H9 (cell line): ENCODE measurements around the gene SCRN1. TPM values are rescaled to one million over a fixed set of nuclear protein-coding genes. Genes with fewer than 3 reads are reported as not detected.

Source experiments
- DNase-seq: peaks from one replicate; pipeline ENCODE4 v3.0.0-alpha.2; 2017
- H2AFZ ChIP-seq: one replicate; pipeline ENCODE4 v1.6.1; 2013; ENCODE audit warnings: mild to moderate bottlenecking, low read length, control low read depth, moderate library complexity
- H2AK5ac ChIP-seq: 2 replicates; pipeline ENCODE4 v1.6.1; 2013; ENCODE audit warnings: low read length, control low read depth, mixed read lengths; ENCODE audit not compliant: insufficient read length
- H2BK120ac ChIP-seq: one replicate; pipeline ENCODE4 v1.6.1; 2013; ENCODE audit warnings: low read depth, mild to moderate bottlenecking, low read length, control low read depth, inconsistent platforms; ENCODE audit not compliant: poor library complexity, severe bottlenecking
- H2BK12ac ChIP-seq: 2 replicates; pipeline ENCODE4 v1.6.1; 2013; ENCODE audit warnings: low read length, control low read depth, mixed read lengths, low read depth; ENCODE audit not compliant: insufficient read length
- H2BK15ac ChIP-seq: 2 replicates; pipeline ENCODE4 v1.6.1; 2013; ENCODE audit warnings: low read depth, low read length, control low read depth
- H2BK20ac ChIP-seq: one replicate; pipeline ENCODE4 v1.6.1; 2013; ENCODE audit warnings: low read depth, mild to moderate bottlenecking, low read length, control low read depth, inconsistent platforms; ENCODE audit not compliant: poor library complexity, severe bottlenecking
- H2BK5ac ChIP-seq: 2 replicates; pipeline ENCODE4 v1.6.1; 2013; ENCODE audit warnings: low read length, control low read depth, mixed read lengths; ENCODE audit not compliant: insufficient read length
- H3K14ac ChIP-seq: 2 replicates; pipeline ENCODE4 v1.6.1; 2013; ENCODE audit warnings: low read length, control low read depth; ENCODE audit not compliant: insufficient read depth
- H3K18ac ChIP-seq: 2 replicates; pipeline ENCODE4 v1.6.1; 2013; ENCODE audit warnings: low read depth, mild to moderate bottlenecking, mixed read lengths, low read length, control low read depth; ENCODE audit not compliant: insufficient read length
- H3K23ac ChIP-seq: 2 replicates; pipeline ENCODE4 v1.6.1; 2013; ENCODE audit warnings: low read length, control low read depth, mixed read lengths, low read depth; ENCODE audit not compliant: insufficient read length
- H3K23me2 ChIP-seq: 2 replicates; pipeline ENCODE4 v1.6.1; 2013; ENCODE audit warnings: low read depth, mild to moderate bottlenecking, mixed read lengths, low read length, control low read depth; ENCODE audit not compliant: insufficient read length, poor library complexity, severe bottlenecking
- H3K27ac ChIP-seq: 2 replicates; pipeline ENCODE4 v1.5.1; 2013; ENCODE audit warnings: low read length, control low read depth, mixed read lengths, low read depth; ENCODE audit not compliant: insufficient read length
- H3K27me3 ChIP-seq: 2 replicates; pipeline ENCODE4 v1.6.1; 2013; ENCODE audit warnings: low read length, control low read depth, inconsistent platforms; ENCODE audit not compliant: insufficient read depth
- H3K4ac ChIP-seq: 2 replicates; pipeline ENCODE4 v1.6.1; 2013; ENCODE audit warnings: low read depth, mild to moderate bottlenecking, control low read depth, inconsistent platforms, low read length, moderate library complexity
- H3K4me1 ChIP-seq: 2 replicates; pipeline ENCODE4 v1.6.1; 2013; ENCODE audit warnings: low read length, control low read depth, inconsistent platforms; ENCODE audit not compliant: insufficient read depth
- H3K4me2 ChIP-seq: 2 replicates; pipeline ENCODE4 v1.6.1; 2013; ENCODE audit warnings: low read length, control low read depth, mixed read lengths; ENCODE audit not compliant: insufficient read length, insufficient read depth
- H3K56ac ChIP-seq: 2 replicates; pipeline ENCODE4 v1.6.1; 2013; ENCODE audit warnings: low read depth, mild to moderate bottlenecking, mixed read lengths, low read length, control low read depth; ENCODE audit not compliant: insufficient read length
- H3K79me1 ChIP-seq: 2 replicates; pipeline ENCODE4 v1.6.1; 2013; ENCODE audit warnings: low read depth, mild to moderate bottlenecking, moderate library complexity, low read length, control low read depth, inconsistent platforms; ENCODE audit not compliant: insufficient read depth, poor library complexity, severe bottlenecking
- H3K79me2 ChIP-seq: 2 replicates; pipeline ENCODE4 v1.6.1; 2013; ENCODE audit warnings: low read length, control low read depth, inconsistent platforms; ENCODE audit not compliant: insufficient read depth
- H3K9ac ChIP-seq: 2 replicates; pipeline ENCODE4 v1.6.1; 2013; ENCODE audit warnings: low read length, control low read depth, mixed read lengths; ENCODE audit not compliant: insufficient read length; ENCODE audit errors: extremely low read depth
- H3K9me3 ChIP-seq: one replicate; pipeline ENCODE4 v1.6.1; 2013; ENCODE audit warnings: low read depth, low read length, inconsistent platforms; ENCODE audit not compliant: control insufficient read depth
- H3T11ph ChIP-seq: one replicate; pipeline ENCODE4 v1.6.1; 2013; ENCODE audit warnings: mild to moderate bottlenecking, low read length, control low read depth, inconsistent platforms
- H4K20me1 ChIP-seq: one replicate; pipeline ENCODE4 v1.6.1; 2013; ENCODE audit not compliant: control insufficient read depth, insufficient read length, insufficient read depth
- H4K5ac ChIP-seq: 2 replicates; pipeline ENCODE4 v1.6.1; 2013; ENCODE audit warnings: low read depth, mild to moderate bottlenecking, mixed read lengths, low read length, control low read depth; ENCODE audit not compliant: insufficient read length
- H4K8ac ChIP-seq: replicated peaks from 2 replicates; pipeline ENCODE4 v1.6.1; 2013; ENCODE audit warnings: low read length, control low read depth, mixed read lengths, low read depth; ENCODE audit not compliant: insufficient read length
- H4K91ac ChIP-seq: 2 replicates; pipeline ENCODE4 v1.6.1; 2013; ENCODE audit warnings: low read depth, mild to moderate bottlenecking, moderate library complexity, mixed read lengths, low read length, control low read depth; ENCODE audit not compliant: insufficient read length
- H3K27ac Mint-ChIP-seq, 3 experiments: 2 replicates in 2 of 3; 3 replicates in 1 of 3; pipeline ENCODE4 v1.8.0; 2020 to 2021; ENCODE audit warnings: mixed read lengths in 3 of 3, mild to moderate bottlenecking in 1 of 3, moderate library complexity in 1 of 3
- H3K27me3 Mint-ChIP-seq: 2 replicates; pipeline ENCODE4 v1.8.0; 2021; ENCODE audit warnings: low read depth, mild to moderate bottlenecking, moderate library complexity, mixed read lengths
- H3K36me3 Mint-ChIP-seq, 3 experiments: 2 replicates in 2 of 3; 3 replicates in 1 of 3; pipeline ENCODE4 v1.8.0; 2020 to 2021; ENCODE audit warnings: low read depth in 3 of 3, mixed read lengths in 3 of 3; ENCODE audit not compliant: insufficient read depth in 1 of 3
- H3K4me1 Mint-ChIP-seq, 2 experiments: 2 replicates each; pipeline ENCODE4 v1.8.0; 2020; ENCODE audit warnings: mixed read lengths in 2 of 2
- H3K4me3 Mint-ChIP-seq, 2 experiments: 2 replicates in 1 of 2; 3 replicates in 1 of 2; pipeline ENCODE4 v1.8.0; 2020 to 2021; ENCODE audit warnings: mild to moderate bottlenecking in 2 of 2, mixed read lengths in 2 of 2, moderate library complexity in 1 of 2
- H3K9me3 Mint-ChIP-seq, 2 experiments: 2 replicates in 1 of 2; 3 replicates in 1 of 2; pipeline ENCODE4 v1.8.0; 2020; ENCODE audit warnings: mild to moderate bottlenecking in 2 of 2, mixed read lengths in 2 of 2, moderate library complexity in 1 of 2
- WGBS: extraction: QIAGEN DNeasy Blood & Tissue Kit; methylation state at CpG from one replicate; pipeline ENCODE4 v1.1.7; 2013; ENCODE audit warnings: missing lambda C conversion rate, low lambda C conversion rate, mixed read lengths; ENCODE audit not compliant: insufficient read length; ENCODE audit errors: extremely low coverage; 5-methylcytosine and 5-hydroxymethylcytosine counted together
- total RNA-seq: library from RNA; stranded (reverse); gene quantifications from 2 replicates; pipeline ENCODE4 v1.2.1, GENCODE V29; 2021
- TF ChIP-seq, protein P1 (sequence below): fragments of 200-600 bp; sonication (generic); conservative IDR thresholded peaks from 3 replicates; pipeline ENCODE4 v1.8.0; 2021; ENCODE audit warnings: antibody characterized with exemption, mild to moderate bottlenecking

Gene SCRN1
- total RNA-seq, 1 experiment from 2014 or later: 101 TPM

DNA sequence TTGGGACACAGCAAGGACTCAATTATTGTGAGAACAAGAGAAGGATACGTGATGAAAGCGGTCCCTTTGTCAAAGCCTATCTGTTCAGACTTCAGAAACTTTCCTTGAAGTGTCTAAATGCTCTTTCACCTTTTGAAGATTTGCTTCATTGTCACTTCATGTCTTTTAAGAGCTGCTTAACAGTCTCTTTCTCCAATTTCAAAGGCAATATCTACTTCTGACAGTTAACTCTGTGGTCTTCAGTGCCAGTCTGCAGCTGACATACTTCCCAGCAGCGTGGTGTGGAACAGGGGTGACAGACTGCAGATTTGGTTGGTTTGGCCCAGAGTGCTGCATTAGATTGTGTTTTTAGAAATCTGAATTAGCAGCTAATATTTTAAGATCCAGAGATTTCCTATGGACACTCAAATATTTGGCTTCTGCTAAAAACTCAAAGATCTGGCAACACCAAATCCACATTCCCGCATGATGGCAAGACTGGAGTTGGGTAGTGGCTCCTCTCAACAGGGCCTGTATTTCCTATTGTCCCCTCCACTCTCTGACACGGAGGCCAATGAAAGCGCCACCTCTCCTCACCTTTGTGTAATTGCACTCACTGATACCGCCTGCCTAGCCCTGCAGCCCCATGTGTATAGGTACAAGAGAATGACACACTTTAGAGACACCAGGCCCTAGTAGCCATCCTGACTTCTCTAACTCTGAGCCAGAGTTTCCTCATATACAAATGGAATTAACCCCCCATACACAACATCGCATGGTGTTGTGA is 11.5 kb downstream of the SCRN1 start:
- H2AFZ ChIP-seq: no peak overlapping the region
- Mint-ChIP-seq H3K4me3 (no peak overlapping the region), H3K27ac (no peak overlapping the region), H3K9me3 (no peaks in the 10 kb centered on the region), H3K27me3 (no peaks in the 10 kb centered on the region), H3K4me1 (peaks cover 7 to 16% of the 10 kb centered on the region in 2 experiments; a peak in 3 of 4 replicates), H3K36me3 (peaks cover 0 to 2% (median 0%) of the 10 kb centered on the region in 3 experiments; a peak in 1 of 7 replicates)
- no peak overlapping the region for H3T11ph ChIP-seq
- H3K23ac ChIP-seq: no peak overlapping the region
- no peaks in the 10 kb centered on the region for H3K4me1 ChIP-seq
- H2BK20ac ChIP-seq: no peak overlapping the region
- no peak overlapping the region for H2BK15ac ChIP-seq
- H3K56ac ChIP-seq: no peak overlapping the region
- WGBS: no CpG with 5 or more reads among the region's 8 CpGs
- no peak overlapping the region for H2BK5ac ChIP-seq
- TF ChIP-seq, protein P1, sequence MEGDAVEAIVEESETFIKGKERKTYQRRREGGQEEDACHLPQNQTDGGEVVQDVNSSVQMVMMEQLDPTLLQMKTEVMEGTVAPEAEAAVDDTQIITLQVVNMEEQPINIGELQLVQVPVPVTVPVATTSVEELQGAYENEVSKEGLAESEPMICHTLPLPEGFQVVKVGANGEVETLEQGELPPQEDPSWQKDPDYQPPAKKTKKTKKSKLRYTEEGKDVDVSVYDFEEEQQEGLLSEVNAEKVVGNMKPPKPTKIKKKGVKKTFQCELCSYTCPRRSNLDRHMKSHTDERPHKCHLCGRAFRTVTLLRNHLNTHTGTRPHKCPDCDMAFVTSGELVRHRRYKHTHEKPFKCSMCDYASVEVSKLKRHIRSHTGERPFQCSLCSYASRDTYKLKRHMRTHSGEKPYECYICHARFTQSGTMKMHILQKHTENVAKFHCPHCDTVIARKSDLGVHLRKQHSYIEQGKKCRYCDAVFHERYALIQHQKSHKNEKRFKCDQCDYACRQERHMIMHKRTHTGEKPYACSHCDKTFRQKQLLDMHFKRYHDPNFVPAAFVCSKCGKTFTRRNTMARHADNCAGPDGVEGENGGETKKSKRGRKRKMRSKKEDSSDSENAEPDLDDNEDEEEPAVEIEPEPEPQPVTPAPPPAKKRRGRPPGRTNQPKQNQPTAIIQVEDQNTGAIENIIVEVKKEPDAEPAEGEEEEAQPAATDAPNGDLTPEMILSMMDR: peak; percentile 70
- peak; percentile 83 for DNase-seq
- H4K5ac ChIP-seq: no peak overlapping the region
- H2BK120ac ChIP-seq: no peak overlapping the region
- no peak overlapping the region for H3K27ac ChIP-seq
- H3K14ac ChIP-seq: no peak overlapping the region
- peaks cover 13% of the 10 kb centered on the region; the same call in 1 of the 2 replicates for H3K79me2 ChIP-seq
- H3K9ac ChIP-seq: no peak overlapping the region
- no peak overlapping the region for H3K4me2 ChIP-seq
- no peak overlapping the region for H3K18ac ChIP-seq
- no peaks in the 10 kb centered on the region for H3K9me3 ChIP-seq
- no peak overlapping the region for H4K91ac ChIP-seq
- no peaks in the 10 kb centered on the region for H4K20me1 ChIP-seq
- no peak overlapping the region for H2BK12ac ChIP-seq
- H4K8ac ChIP-seq: no peak overlapping the region
- peaks cover 10% of the 10 kb centered on the region for H3K79me1 ChIP-seq
- H3K27me3 ChIP-seq: no peaks in the 10 kb centered on the region
- H2AK5ac ChIP-seq: no peak overlapping the region
- H3K23me2 ChIP-seq: no peaks in the 10 kb centered on the region
- H3K4ac ChIP-seq: no peak overlapping the region
